ENCODE data around the gene NFAM1.

The NFAM1 gene

GRCh38 chr22:42388130-42388797 is 43.9 kb downstream of the NFAM1 start:
- FAIRE-seq (no peak), DNase-seq (ENCODE audit: insufficient read length) (no peak)
- no peak for TF ChIP-seq POLR2A (IDR thresholded peaks at IDR 0.05; ENCODE audit: low read depth, low read length)
- TF ChIP-seq POLR2AphosphoS5 (IDR thresholded peaks at IDR 0.05; ENCODE audit: low read depth, low read length): no peak
- TF ChIP-seq TAF1 (IDR thresholded peaks at IDR 0.05; ENCODE audit: borderline replicate concordance, low read depth, low read length): no peak

- TF ChIP-seq POLR2A (IDR thresholded peaks at IDR 0.05; ENCODE audit: low read depth, low read length) (no peak), POLR2AphosphoS5 (IDR thresholded peaks at IDR 0.05; ENCODE audit: low read depth, low read length) (no peak), TAF1 (IDR thresholded peaks at IDR 0.05; ENCODE audit: borderline replicate concordance, low read depth, low read length) (no peak)
- DNase-seq (ENCODE audit: insufficient read length): no peak
- no peak for FAIRE-seq
These were observed 44.6 kb downstream of the NFAM1 start for GRCh38 chr22:42387631-42388030.

GRCh38 chr22:42385696-42386095 is 46.5 kb downstream of the NFAM1 start:
- TF ChIP-seq POLR2AphosphoS5 (IDR thresholded peaks at IDR 0.05; ENCODE audit: low read depth, low read length) (no peak), POLR2A (IDR thresholded peaks at IDR 0.05; ENCODE audit: low read depth, low read length) (no peak), TAF1 (IDR thresholded peaks at IDR 0.05; ENCODE audit: borderline replicate concordance, low read depth, low read length) (no peak)
- DNase-seq (ENCODE audit: insufficient read length) (no peak), FAIRE-seq (no peak)

GRCh38 chr22:42384506-42384905 is 47.7 kb downstream of the NFAM1 start:
- DNase-seq (ENCODE audit: insufficient read length) (no peak), FAIRE-seq (no peak)
- TF ChIP-seq POLR2AphosphoS5 (IDR thresholded peaks at IDR 0.05; ENCODE audit: low read depth, low read length): no peak
- TF ChIP-seq TAF1 (IDR thresholded peaks at IDR 0.05; ENCODE audit: borderline replicate concordance, low read depth, low read length): no peak
- no peak for TF ChIP-seq POLR2A (IDR thresholded peaks at IDR 0.05; ENCODE audit: low read depth, low read length)

GRCh38 chr22:42383851-42384417 is 48.3 kb downstream of the NFAM1 start:
- TF ChIP-seq TAF1 (IDR thresholded peaks at IDR 0.05; ENCODE audit: borderline replicate concordance, low read depth, low read length) (no peak), POLR2AphosphoS5 (IDR thresholded peaks at IDR 0.05; ENCODE audit: low read depth, low read length) (no peak), POLR2A (IDR thresholded peaks at IDR 0.05; ENCODE audit: low read depth, low read length) (no peak)
- no peak for FAIRE-seq
- DNase-seq (ENCODE audit: insufficient read length): no peak

GRCh38 chr22:42383287-42383686 is 48.9 kb downstream of the NFAM1 start:
- DNase-seq (ENCODE audit: insufficient read length) (no peak), FAIRE-seq (no peak)
- TF ChIP-seq POLR2AphosphoS5 (IDR thresholded peaks at IDR 0.05; ENCODE audit: low read depth, low read length): no peak
- TF ChIP-seq POLR2A (IDR thresholded peaks at IDR 0.05; ENCODE audit: low read depth, low read length): no peak
- no peak for TF ChIP-seq TAF1 (IDR thresholded peaks at IDR 0.05; ENCODE audit: borderline replicate concordance, low read depth, low read length)

- TF ChIP-seq POLR2AphosphoS5 (IDR thresholded peaks at IDR 0.05; ENCODE audit: low read depth, low read length): no peak
- TF ChIP-seq POLR2A (IDR thresholded peaks at IDR 0.05; ENCODE audit: low read depth, low read length): no peak
- TF ChIP-seq TAF1 (IDR thresholded peaks at IDR 0.05; ENCODE audit: borderline replicate concordance, low read depth, low read length): no peak
- no peak for FAIRE-seq
- no peak for DNase-seq (ENCODE audit: insufficient read length)
These were observed 51.2 kb downstream of the NFAM1 start for GRCh38 chr22:42380769-42381551.

- FAIRE-seq: no peak
- no peak for DNase-seq (ENCODE audit: insufficient read length)
These were observed 52.2 kb downstream of the NFAM1 start for GRCh38 chr22:42379966-42380537.

GRCh38 chr22:42376711-42377554 is 55.3 kb downstream of the NFAM1 start:
- FAIRE-seq (no peak), DNase-seq (ENCODE audit: insufficient read length) (no peak)
- TF ChIP-seq POLR2A (IDR thresholded peaks at IDR 0.05; ENCODE audit: low read depth, low read length) (no peak), POLR2AphosphoS5 (IDR thresholded peaks at IDR 0.05; ENCODE audit: low read depth, low read length) (no peak), TAF1 (IDR thresholded peaks at IDR 0.05; ENCODE audit: borderline replicate concordance, low read depth, low read length) (no peak)

More at GRCh38 chr22:42379966-42380537, 52.2 kb downstream of the NFAM1 start:
- TF ChIP-seq POLR2AphosphoS5 (IDR thresholded peaks at IDR 0.05; ENCODE audit: low read depth, low read length) (no peak), POLR2A (IDR thresholded peaks at IDR 0.05; ENCODE audit: low read depth, low read length) (no peak), TAF1 (IDR thresholded peaks at IDR 0.05; ENCODE audit: borderline replicate concordance, low read depth, low read length) (no peak)

GRCh38 chr22:42375982-42376381 is 56.2 kb downstream of the NFAM1 start:
- TF ChIP-seq TAF1 (IDR thresholded peaks at IDR 0.05; ENCODE audit: borderline replicate concordance, low read depth, low read length): no peak
- TF ChIP-seq POLR2A (IDR thresholded peaks at IDR 0.05; ENCODE audit: low read depth, low read length): no peak
- no peak for TF ChIP-seq POLR2AphosphoS5 (IDR thresholded peaks at IDR 0.05; ENCODE audit: low read depth, low read length)
- no peak for DNase-seq (ENCODE audit: insufficient read length)
- no peak for FAIRE-seq
